ENCODE data around the gene KIF16B. TPM values are rescaled to one million over a fixed set of nuclear protein-coding genes. Genes with fewer than 3 reads are reported as not detected.

KIF16B gene
- total and polyA plus RNA-seq, 2 experiments from 2014 or later: 6.5 to 11.1 TPM

DNA sequence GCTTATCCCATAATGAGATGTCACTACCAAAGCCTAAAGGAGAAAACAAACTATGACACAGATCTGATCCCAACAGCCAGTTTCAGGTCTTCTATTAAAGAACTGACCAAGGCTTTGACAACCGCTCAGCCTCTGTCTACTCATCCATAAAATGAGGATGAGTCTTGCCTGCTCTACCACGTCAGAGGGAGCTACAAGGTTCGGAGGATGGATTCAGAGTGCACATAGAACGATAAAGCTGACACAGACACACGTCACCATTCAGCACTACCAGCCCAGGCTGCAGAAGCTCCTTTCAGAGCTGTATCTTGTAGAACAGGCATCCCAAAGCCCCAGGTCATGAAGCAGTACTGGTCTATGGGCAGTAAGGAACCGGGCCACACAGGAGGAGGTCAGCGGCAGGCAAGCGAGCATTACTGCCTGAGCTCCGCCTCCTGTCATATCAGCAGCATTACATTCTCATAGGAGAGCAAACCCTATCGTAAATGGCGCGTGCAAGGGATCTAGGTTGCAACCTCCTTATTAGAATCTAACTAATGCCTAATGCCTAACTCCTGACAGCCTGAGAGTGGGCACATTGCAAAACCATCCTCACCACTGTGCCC is 25.1 kb downstream of the KIF16B start (continued):
- no peak for TF ChIP-seq JUNB (IDR thresholded peaks at IDR 0.05; ENCODE audit: unreplicated experiment)
- no peak for TF ChIP-seq CREB1 (CRISPR knock-in tag; IDR thresholded peaks at IDR 0.05; ENCODE audit: low read depth)
- TF ChIP-seq, protein P1, sequence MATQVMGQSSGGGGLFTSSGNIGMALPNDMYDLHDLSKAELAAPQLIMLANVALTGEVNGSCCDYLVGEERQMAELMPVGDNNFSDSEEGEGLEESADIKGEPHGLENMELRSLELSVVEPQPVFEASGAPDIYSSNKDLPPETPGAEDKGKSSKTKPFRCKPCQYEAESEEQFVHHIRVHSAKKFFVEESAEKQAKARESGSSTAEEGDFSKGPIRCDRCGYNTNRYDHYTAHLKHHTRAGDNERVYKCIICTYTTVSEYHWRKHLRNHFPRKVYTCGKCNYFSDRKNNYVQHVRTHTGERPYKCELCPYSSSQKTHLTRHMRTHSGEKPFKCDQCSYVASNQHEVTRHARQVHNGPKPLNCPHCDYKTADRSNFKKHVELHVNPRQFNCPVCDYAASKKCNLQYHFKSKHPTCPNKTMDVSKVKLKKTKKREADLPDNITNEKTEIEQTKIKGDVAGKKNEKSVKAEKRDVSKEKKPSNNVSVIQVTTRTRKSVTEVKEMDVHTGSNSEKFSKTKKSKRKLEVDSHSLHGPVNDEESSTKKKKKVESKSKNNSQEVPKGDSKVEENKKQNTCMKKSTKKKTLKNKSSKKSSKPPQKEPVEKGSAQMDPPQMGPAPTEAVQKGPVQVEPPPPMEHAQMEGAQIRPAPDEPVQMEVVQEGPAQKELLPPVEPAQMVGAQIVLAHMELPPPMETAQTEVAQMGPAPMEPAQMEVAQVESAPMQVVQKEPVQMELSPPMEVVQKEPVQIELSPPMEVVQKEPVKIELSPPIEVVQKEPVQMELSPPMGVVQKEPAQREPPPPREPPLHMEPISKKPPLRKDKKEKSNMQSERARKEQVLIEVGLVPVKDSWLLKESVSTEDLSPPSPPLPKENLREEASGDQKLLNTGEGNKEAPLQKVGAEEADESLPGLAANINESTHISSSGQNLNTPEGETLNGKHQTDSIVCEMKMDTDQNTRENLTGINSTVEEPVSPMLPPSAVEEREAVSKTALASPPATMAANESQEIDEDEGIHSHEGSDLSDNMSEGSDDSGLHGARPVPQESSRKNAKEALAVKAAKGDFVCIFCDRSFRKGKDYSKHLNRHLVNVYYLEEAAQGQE (IDR thresholded peaks at IDR 0.05; ENCODE audit: unreplicated experiment): no peak
- no peak for TF ChIP-seq EZH2phosphoT487 (IDR thresholded peaks at IDR 0.05; ENCODE audit: unreplicated experiment)
- TF ChIP-seq STAT1 (IDR thresholded peaks at IDR 0.05; ENCODE audit: unreplicated experiment): no peak
- no peak for TF ChIP-seq ZNF114 (CRISPR knock-in tag; IDR thresholded peaks at IDR 0.05)

DNA sequence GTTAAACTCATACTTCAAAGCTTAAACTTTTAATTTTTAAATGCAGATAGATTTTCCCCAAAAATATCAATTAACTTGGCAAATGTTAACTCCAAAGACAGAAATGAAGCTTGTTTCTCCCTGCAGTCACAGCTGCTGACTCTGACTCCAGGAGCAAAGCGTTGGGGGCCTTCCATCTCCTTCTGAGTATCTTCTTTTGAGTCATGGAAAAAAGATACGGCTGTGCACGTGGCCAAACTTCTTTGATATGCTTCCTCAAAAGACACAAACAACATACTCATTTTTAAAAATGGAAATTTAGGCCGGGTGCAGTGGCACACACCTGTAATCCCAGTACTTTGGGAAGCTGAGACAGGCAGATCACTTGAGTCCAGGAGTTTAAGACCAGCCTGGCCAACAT is 28.3 kb downstream of the KIF16B start:
- peaks cover 10% of the 10 kb centered on the region for H3K4me1 Mint-ChIP-seq
- Histone ChIP-seq H3K27ac (ENCODE audit: low read depth) (no peak overlapping the region), H2AFZ (no peak overlapping the region), H3F3A (replicated peaks; ENCODE audit: low read depth) (no peaks in the 10 kb centered on the region), H3K27me3 (ENCODE audit: insufficient read depth) (no peaks in the 10 kb centered on the region), H4K20me1 (replicated peaks; ENCODE audit: insufficient read depth) (no peaks in the 10 kb centered on the region), H3K4me1 (ENCODE audit: insufficient read depth) (no peaks in the 10 kb centered on the region), H3K79me2 (replicated peaks; ENCODE audit: insufficient read depth) (0 out of 2 replicates have a peak, but pooled peaks cover 6% of the 10 kb centered on the region), H3K9me2 (ENCODE audit: insufficient read depth) (0 out of 2 replicates have a peak, but pooled peaks cover 4% of the 10 kb centered on the region), H3K4me2 (no peak overlapping the region), H3K36me3 (ENCODE audit: insufficient read depth) (no peaks in the 10 kb centered on the region), H3K4me3 (no peak overlapping the region)
- H3K27me3 Mint-ChIP-seq (ENCODE audit: insufficient read depth, low read depth, poor library complexity): no peaks in the 10 kb centered on the region
- no peak overlapping the region for H3K27ac Mint-ChIP-seq
- TF ChIP-seq EZH2phosphoT487 (IDR thresholded peaks at IDR 0.05; ENCODE audit: unreplicated experiment) (no peak), JUNB (IDR thresholded peaks at IDR 0.05; ENCODE audit: unreplicated experiment) (no peak), STAT1 (IDR thresholded peaks at IDR 0.05; ENCODE audit: unreplicated experiment) (no peak), ZNF114 (CRISPR knock-in tag; IDR thresholded peaks at IDR 0.05) (no peak), POLR2AphosphoS5 (IDR thresholded peaks at IDR 0.05; ENCODE audit: low read depth) (no peak)
- TF ChIP-seq, protein P2, sequence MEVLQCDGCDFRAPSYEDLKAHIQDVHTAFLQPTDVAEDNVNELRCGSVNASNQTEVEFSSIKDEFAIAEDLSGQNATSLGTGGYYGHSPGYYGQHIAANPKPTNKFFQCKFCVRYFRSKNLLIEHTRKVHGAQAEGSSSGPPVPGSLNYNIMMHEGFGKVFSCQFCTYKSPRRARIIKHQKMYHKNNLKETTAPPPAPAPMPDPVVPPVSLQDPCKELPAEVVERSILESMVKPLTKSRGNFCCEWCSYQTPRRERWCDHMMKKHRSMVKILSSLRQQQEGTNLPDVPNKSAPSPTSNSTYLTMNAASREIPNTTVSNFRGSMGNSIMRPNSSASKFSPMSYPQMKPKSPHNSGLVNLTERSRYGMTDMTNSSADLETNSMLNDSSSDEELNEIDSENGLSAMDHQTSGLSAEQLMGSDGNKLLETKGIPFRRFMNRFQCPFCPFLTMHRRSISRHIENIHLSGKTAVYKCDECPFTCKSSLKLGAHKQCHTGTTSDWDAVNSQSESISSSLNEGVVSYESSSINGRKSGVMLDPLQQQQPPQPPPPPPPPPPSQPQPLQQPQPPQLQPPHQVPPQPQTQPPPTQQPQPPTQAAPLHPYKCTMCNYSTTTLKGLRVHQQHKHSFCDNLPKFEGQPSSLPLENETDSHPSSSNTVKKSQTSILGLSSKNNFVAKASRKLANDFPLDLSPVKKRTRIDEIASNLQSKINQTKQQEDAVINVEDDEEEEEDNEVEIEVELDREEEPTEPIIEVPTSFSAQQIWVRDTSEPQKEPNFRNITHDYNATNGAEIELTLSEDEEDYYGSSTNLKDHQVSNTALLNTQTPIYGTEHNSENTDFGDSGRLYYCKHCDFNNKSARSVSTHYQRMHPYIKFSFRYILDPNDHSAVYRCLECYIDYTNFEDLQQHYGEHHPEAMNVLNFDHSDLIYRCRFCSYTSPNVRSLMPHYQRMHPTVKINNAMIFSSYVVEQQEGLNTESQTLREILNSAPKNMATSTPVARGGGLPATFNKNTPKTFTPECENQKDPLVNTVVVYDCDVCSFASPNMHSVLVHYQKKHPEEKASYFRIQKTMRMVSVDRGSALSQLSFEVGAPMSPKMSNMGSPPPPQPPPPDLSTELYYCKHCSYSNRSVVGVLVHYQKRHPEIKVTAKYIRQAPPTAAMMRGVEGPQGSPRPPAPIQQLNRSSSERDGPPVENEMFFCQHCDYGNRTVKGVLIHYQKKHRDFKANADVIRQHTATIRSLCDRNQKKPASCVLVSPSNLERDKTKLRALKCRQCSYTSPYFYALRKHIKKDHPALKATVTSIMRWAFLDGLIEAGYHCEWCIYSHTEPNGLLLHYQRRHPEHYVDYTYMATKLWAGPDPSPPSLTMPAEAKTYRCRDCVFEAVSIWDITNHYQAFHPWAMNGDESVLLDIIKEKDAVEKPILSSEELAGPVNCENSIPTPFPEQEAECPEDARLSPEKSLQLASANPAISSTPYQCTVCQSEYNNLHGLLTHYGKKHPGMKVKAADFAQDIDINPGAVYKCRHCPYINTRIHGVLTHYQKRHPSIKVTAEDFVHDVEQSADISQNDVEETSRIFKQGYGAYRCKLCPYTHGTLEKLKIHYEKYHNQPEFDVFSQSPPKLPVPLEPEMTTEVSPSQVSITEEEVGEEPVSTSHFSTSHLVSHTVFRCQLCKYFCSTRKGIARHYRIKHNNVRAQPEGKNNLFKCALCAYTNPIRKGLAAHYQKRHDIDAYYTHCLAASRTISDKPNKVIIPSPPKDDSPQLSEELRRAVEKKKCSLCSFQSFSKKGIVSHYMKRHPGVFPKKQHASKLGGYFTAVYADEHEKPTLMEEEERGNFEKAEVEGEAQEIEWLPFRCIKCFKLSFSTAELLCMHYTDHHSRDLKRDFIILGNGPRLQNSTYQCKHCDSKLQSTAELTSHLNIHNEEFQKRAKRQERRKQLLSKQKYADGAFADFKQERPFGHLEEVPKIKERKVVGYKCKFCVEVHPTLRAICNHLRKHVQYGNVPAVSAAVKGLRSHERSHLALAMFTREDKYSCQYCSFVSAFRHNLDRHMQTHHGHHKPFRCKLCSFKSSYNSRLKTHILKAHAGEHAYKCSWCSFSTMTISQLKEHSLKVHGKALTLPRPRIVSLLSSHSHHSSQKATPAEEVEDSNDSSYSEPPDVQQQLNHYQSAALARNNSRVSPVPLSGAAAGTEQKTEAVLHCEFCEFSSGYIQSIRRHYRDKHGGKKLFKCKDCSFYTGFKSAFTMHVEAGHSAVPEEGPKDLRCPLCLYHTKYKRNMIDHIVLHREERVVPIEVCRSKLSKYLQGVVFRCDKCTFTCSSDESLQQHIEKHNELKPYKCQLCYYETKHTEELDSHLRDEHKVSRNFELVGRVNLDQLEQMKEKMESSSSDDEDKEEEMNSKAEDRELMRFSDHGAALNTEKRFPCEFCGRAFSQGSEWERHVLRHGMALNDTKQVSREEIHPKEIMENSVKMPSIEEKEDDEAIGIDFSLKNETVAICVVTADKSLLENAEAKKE (CRISPR knock-in tag; IDR thresholded peaks at IDR 0.05): no peak
- ATAC-seq: no peak
- H3K4me3 Mint-ChIP-seq: no peak overlapping the region
- no peaks in the 10 kb centered on the region for H3K36me3 Mint-ChIP-seq (ENCODE audit: low read depth)
- no peak for DNase-seq (ENCODE audit: low spot score)
- no peaks in the 10 kb centered on the region for H3K9me3 Mint-ChIP-seq

Measured in GM23338 (cell line).